Inflammatory macrophage (primary cell): ENCODE measurements around the gene LRPAP1.
"Not testable (repeated sequence)": the region's sequence is repeated elsewhere in the genome, so short reads cannot be mapped to it uniquely, and the experiment has no call there.

Experiments
- DNase-seq, 2 donors: peaks; one replicate each; pipeline ENCODE4 v3.0.0-alpha.2; 2020 to 2022

Gene LRPAP1

DNA sequence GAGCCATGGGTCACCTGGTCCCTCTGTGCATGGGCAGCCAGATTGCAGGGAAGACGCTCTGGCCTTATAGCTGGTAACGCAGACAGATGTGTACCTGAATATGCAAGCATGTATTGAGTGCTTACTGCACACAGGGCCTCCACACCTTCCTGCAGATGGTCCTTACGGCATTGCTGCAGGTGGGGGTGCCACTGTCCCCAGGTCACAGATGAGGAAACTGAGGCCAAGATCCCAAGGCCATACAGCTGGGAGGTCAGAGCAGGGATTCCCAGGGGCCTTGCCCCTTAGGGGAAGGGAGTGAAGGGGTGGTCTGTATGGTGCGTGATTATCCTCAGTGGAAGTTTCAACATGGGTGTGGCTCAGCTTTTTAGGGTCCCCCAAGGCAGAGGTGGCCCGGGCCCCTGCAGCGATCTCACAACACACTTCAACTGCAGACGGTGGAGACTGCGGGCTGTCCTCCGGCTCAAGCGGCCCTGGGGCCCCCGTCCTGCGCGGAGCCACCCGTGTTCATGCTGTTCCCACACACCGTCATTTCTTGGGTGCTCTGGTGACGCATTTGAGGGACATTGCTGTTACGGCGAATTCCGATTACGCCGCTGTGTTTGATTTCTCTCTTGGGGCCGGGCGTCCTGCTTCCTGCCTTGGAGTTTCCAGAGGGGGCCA is 61.0 kb downstream of the LRPAP1 start:
- DNase-seq = no peak

DNA sequence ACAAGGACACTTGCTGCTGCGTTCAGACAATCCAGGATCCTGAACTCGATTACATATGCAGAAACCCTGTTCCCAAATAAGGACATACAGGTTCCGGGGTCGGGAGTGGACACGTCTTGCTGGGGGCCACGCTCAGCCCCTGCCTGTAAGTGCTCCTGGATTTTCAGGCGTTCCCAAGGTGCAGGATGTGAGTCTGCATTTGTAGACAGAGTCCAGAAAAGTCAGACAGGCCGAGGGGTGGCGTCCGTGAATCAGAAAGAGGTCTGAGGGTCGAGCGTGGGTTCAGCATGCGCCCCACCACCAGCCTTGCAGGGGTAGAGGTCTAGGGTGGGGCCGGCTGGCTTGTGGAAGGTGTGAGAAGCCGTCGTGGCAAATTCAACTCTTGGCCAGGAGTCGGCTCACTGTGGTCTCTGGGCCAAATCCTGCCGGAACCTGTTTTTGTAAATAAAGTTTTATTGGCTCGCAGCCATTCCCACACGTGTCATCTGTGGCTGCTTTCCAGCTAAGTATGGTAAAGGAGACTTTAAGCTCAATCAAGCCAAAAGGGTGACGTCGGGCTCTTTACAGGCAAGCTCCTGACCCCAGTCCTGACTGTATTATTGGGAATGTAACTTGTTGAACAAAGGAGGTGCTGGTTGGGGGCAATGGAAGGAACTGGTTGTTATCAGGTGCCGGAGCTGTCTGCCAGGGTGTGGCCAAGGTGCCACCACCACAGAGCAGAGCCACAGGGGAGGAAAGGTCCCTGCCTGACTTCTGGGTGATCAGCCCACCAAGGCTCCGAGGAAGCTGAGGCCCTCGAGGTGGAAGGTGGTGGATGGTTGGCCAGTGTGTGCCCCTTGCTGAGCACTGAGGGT is 61.8 kb downstream of the LRPAP1 start:
- no peak for DNase-seq

DNA sequence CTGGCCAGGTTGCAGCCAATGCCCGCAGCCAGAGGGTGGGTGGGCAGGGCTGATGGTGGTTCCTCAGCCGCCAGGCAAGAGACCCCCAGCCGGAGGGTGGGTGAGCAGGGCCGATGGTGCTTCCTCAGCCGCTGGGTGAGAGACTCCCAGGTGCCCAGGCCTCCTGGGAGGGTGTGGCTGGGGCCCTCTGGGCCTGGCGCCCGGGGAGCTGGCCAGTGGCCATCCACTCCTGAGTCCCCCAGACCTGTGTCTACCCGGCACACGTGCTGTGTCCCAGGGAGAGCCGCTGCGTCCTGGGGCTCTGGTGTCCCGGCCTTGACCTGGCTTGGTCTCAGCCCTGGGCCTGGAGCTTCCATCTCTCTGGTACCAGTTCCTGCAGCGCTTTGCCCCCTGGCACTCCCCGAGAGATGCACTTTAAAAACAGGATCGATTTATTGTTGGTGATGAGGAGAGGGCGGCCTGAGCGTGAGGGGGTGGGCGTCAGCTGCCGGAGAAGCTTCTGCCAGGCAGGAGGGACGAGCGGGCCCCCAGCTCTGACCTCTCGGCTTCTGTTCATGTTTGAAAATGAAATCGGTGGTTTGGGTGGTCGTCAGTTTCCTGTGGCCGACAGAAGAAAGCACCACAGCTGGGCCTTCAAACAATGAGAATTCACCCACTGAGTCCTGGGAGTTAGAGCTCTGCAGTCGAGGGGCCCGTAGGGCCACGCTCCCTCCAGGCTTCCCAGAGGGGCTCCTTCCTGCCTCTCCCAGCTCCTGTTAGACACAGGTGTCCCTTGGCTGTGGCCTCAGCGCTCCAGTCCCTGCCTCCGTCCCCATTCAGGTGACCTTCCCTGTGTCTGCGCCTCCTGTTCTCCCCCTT is 62.6 kb downstream of the LRPAP1 start:
- DNase-seq = no peak

DNA sequence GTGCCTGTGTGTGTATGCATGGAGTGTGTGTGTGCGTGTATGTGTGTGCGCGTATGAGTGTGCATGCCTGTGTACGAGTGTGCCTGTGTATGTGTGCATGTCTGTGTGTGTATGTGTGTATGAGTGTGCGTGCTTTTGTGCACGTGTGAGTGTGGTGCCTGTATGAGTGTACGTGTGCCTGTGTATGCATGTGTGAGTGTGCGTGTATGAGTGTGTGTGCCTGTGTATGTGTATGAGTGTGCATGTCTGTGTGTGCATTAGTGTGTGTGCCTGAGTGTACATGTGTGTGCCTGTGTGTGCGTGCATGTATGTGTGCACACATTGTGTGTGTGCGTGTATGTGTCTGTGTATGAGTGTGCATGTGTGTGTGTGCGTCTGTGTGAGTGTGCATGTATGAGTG is 63.4 kb downstream of the LRPAP1 start:
- no peak for DNase-seq

DNA sequence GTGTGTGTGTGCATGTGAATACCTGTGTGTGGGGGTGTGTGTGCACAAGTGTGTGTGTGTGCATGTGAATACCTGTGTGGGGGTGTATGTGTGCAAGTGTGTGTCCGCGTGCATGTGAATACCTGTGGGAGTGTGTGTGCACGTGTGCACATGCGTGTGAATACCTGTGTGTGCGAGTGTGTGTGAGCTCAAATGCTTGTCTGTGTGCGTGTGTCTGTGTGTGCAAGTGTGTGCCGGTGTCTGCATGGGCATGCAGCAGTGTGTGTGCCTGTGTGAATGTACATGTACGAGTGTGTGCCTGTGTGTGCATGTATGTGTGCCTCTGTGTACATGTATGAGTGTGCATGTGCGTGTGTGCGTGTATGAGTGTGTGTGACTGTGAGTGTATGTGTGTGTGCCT is 64.1 kb downstream of the LRPAP1 start:
- no peak for DNase-seq

DNA sequence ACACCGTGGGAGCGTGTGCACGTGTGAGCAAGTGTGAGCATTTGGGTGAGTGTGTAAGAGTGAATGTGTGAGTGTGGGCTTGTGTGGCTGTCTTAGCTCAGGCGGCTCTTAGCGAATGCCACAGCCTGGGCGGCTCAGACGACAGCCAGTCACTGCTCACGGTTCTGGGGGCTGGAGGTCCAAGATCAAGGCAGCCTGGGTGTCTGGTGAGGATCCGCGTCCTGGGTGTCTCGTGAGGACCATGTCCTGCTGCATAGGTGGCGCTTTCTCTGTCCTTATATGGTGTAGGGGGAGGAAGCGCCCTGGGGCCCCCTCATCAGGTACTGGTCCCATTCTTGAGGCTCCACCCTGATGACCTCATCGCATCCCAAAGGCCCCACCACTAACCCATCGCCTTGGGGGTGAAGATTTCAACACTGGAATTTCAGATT is 64.6 kb downstream of the LRPAP1 start:
- no peak for DNase-seq

DNA sequence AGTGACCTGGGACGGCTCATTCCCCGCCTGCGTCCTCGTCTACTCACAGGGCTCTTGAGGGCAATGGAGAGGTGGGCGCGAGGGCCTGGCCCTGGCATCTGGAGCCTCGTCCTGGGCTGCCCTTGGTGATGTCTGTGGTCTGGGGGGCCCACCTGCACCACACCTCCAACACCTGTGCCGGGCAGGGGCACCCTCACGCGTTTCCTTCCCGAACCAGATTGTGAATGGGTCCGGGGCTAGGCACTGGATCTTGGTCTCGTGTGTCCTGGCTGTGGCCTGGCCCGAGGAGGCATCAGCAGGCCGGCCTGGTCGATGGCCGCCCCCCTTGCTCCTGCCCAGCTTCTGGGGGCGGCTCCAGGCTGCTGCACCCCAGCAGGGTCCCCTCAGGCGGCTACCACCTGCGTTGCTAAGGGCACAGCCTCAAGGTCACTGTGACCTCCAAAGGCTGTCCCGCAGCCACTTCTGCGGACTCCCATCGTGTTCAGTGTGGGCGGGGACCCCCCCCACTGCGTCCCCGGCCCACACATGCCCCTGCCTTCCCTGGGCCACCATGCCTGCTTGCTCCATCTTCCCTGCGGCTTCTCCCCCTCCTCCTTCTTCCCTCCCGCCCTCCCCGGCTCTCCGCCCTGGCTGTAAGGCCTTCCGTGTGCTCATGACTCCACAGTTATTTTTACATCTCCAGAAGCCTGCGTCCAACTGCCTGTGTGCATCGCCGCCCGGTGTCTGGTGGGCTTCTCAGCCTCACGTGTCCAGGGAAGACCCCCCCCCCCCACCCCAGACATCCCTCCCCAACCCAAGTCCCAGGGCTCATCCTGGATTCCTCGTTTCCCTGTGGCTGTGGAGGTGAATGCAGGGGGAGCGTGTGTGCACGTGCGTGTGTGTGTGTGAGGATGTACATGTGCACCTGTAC is 65.3 kb downstream of the LRPAP1 start:
- no peak for DNase-seq

DNA sequence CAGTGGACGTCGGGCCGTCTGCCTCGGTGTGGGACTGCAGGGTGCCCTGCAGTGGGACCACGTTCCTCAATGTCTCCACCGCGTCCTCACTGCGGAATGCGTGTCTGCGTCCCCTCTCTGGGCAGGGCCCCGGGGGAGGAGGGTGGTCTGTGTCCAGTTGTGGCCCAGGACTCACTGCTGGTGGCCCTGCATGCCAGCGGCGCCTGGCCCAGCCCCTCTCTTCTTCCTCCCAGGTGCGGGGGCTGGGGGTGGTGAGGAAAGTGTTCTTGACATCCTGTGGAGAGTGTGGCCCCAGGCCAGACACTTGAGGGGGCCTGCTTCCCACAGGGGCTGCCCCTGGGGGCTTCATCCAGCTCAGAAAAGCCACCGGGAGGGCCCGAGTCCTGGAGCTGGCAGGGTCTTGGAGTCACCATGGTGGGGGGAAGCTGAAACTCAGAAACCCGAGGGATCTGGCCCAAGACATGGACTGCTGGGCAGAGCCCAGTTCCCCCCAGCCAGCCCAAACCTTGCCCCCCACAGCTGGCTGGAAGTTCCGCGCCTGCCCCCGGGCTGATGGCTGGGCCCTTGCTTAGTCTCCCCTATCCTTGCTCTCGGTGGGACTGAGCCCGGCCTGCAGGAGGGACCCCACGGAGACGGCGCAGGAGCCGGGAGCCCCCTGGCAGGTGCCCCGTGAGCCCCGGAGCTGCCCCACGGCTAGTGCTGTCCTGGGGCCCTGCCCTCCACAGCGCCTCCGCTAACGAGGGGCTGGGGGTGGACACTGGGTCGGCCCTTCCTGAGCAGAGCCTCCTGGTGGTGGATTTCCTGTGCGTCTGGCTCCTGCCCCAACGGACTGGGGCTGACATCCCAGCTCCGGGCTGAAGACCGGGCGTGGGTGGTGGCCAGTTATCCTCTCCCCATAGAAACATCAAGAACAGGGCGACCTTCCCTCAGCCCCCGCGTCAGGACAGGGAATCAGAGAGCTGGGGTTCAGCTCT is 66.2 kb downstream of the LRPAP1 start:
- no peak for DNase-seq

DNA sequence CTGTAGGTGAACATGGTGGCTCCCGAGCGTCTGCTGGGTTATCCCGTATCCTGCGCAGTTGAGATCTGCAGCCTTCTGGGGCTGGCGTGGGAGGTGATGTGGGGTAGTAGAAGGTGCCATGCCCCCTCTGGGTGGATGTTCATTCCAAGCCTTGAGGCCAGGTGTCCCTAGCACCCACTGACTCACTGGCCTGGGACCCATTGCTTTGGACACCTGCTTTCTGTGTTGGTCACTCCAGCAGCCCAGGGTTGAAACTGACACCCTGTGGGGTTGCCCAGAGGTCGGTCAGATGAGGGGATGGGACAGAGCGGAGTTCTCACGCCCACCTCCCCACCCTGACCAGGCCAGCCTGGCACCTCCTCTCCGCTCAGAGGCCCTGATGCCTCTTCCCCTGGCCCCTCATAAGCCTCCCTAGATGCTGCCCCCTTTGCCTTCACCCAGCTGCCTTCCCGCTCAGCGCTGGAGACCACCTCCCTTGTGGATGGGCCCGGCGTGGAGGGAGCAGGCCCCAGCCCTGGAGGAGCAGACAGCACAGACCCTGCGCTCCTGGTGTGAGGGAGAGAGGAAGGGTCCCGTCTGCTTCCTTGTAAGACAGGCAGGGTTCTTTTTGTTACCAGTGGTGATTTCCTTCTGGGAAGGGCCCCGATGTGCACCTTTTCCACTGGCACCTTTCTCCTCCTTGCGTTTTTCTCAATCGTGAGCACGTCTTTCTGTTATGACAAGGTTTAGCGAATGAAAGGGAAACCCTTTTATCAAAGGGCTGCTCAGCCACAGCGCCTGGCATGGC is 67.1 kb downstream of the LRPAP1 start:
- no peak for DNase-seq

DNA sequence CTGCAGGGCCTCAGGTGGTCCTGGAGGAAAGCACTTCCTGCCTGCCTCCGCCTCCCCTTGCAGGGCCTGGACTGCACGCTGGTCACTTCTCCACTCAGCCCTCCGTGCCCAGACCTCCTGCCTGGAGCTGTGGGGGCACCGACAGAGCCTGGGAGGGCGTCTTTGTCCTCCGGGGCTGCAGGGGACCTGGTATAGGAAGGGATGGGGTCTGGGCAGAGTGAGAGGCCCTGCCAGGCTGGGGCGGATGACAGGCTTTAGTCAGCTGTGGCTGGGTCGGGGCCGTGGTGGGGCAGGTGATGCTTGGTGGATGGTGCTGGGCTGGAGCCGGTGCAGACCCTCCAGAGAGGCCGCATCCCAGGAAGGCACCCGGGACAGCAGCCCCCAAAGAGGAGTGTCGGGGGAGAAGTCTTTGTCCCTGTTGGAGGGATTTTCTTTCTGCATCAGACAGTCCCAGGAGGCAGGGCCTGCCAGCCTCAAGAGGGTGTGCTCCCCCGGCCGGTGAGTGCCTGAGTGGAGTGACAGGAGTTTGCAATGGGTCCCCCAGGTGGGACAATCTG is 67.8 kb downstream of the LRPAP1 start:
- DNase-seq = no peak

DNA sequence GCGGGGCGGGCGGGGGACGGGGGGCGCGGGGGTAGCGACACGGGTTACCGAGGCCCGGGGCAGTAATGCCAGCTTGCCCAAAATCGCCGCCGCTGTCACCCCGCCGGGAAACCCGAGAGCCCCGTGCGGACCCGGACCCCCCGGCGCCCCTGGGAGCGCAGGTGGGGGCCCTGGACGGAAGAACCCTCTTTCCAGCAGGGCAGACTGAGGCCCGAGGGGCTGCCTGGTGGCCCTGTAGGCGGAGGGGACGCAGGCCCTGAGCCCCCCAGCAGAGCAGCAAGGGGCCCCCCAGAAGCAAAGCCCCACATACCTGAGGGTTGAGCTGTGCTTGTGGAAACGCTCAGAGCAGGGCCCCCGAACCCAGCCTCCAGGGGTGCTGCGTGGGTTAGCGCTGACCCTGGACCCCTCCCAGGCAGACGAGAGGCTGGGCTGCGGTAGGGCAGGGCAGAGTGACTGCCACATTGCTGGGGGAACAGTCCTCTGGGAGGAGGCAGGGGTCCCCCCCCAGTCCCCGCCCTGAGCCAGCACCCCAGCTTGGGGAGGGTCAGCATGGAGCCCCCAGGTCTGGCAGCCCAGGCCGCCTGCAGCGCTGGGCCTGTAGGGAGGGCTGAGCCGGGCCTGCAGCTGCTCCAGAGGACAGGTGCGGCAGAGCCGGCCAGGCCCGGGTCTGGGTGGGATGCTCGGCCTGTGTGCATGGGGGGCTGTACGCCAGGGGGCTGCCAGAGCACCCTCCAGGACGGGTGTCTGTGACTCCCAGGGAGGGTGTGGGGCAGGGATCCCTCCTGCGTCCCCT is 68.5 kb downstream of the LRPAP1 start:
- DNase-seq = no peak

DNA sequence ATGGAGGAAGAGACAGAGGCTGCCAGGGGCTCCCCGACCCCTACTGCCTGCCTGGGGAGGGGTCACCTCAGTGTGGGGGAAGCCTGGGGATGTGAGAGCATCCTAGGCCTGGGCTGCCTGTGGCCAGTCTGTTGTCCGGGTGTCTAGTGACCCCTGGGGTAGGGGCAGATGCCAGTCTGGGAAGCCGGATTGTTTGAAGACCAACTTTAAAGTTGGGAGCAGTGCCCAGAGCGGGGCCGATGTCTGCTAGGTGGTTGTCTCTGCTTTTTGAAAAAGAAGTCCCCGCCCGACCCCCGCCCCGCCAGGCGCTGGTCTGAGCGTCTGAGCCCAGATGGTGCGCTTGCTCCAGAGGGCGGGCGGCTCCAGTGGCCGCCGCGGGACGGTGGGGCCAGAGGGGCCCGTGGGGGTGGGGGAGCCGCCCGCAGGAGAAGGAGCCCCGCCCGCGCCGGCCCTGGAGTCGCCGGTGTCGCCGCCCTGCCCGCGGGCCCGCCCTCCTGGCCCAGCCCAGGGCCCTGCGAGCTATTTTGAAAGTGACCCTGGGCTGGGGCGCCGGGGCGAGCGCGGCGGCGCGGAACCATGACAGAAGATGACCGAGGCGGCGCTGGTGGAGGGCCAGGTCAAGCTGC is 69.3 kb downstream of the LRPAP1 start, which contains the start of gene DOK7:
Gene DOK7, plus strand, starts transcription at position 517 of the 626 bp plus-strand sequence. Its CDS starts 70 bp downstream, at position 587.
- DNase-seq = peak in 1 of 2 donors; percentile 14

DNA sequence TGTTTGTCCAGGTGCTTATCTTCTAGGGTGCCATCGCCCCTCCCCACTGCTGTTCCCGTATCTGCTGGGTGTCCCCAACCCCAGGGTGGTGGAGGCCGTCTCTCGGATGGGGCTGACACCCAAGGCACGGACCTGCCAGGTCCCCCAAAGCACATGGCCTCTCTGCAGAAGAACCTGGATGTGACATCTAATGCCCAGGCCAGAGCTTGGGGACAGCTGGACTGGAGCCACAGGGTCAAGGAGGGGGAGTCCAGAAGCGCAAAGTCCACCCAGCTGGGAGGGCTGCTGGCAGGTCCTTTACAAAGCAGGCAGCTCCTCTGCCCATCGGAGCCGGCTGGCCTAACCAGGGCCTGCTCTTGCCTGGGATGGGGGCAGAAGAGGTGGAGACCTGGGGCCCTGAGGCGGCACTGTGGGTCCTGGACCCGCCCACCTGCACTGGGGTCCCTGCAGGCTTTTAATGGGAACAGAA is 69.9 kb downstream of the LRPAP1 start:
- DNase-seq = no peak

DNA sequence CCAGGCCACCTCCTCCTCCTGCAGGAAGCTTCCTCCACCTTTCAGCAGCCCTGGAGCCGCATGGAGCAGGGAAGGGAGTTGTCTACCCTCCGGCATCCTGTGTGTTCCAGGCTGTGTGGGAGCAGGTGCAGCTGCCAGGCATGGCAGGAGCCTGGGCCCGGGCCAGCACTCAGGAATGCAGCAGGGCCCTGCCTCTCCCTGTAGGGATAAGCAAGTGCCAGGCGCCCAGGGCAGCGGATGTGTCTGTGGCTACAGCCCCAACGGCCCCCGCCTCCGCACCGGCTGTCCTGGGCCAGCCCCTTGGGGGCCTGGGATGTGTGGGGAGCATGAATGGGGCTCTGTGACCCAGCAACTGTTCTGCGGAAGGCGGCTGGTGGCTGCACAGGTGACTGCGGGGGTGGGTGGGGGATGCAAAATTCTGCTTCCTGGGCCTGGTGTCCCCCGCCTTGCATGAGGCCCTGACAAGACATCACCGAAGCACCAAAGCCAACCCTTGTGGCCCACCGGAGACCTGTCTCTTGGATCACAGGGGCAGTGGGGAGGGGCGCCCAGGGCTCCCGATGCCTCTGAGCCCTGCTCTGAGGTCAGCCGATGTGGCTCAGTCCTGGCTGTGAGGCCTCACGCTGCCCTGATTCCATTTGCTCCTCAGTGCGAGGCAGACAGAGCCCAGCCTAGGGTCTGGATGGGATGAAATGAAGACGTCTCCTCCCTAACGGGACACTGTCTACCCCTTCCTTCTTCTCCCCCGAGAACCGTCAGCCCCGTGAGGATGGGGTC is 70.5 kb downstream of the LRPAP1 start:
- DNase-seq = no peak

DNA sequence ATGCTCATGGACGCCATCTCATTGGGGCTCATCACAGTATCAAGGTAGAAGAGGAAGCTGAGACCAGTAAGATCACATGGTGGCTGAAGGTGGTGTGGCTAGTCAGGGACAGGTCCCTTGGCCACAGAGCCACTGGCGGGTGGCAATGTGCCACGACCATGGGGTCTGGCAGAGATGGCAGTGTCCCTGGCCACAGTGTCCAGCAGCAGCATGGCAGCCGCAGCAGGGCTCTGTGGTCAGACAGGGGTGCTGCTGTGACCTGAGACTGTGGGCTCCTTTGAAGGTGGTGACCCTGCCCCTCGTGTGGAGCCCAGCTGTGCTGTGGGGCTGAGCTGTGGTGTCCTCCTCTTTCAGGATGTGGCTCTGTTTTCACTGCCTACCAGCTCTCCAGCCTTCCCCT is 71.3 kb downstream of the LRPAP1 start:
- no peak for DNase-seq

DNA sequence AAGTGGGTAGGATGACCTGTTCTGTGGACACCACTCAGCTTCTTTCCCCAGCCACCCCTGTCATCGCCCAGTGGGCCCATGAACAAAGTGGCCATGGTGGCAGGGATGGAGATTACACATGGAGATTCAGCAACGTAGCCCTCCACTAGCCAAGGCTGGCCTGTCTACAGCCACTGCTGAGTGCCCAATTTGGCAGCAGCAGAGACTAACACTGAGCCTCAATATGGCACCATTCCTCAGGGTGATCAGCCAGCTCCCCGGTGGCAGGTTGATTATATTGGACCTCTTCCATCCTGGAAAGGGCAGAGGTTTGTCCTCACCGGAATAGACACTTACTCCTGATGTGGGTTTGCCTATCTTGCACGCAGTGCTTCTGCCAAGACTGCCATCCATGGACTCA is 73.1 kb downstream of the LRPAP1 start:
- not testable (repeated sequence) for DNase-seq

DNA sequence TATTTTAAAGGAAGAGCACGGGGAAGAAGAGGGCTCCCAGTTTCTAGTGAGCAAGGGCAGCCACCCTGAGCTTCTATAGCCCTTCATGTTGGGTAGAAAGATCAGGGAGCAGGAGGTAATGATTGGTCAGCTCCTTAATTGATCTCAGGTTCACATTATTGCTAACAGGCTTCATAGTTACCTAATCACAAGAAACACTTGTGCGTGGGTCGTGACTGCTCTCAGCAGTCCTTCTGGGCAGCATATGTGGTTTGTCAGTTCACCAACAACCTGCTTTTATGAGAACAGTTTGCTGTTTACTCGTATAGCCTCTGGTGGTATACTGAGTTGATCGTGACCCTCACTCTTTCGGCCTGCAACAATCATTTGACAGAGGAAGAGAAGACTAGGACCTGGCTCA is 73.9 kb downstream of the LRPAP1 start:
- DNase-seq = no peak
